Activated T-cell treated with anti-CD3 and anti-CD28 coated beads for 1 hour (primary cell): ENCODE results near the gene SAG.
A peak's percentile ranks its signal among the peaks of the same experiment; 100 is the strongest.

Experiments
- DNase-seq: peaks from one replicate; pipeline ENCODE4 v3.0.0-alpha.2; 2020; ENCODE audit warnings: low read depth

The SAG gene

DNA sequence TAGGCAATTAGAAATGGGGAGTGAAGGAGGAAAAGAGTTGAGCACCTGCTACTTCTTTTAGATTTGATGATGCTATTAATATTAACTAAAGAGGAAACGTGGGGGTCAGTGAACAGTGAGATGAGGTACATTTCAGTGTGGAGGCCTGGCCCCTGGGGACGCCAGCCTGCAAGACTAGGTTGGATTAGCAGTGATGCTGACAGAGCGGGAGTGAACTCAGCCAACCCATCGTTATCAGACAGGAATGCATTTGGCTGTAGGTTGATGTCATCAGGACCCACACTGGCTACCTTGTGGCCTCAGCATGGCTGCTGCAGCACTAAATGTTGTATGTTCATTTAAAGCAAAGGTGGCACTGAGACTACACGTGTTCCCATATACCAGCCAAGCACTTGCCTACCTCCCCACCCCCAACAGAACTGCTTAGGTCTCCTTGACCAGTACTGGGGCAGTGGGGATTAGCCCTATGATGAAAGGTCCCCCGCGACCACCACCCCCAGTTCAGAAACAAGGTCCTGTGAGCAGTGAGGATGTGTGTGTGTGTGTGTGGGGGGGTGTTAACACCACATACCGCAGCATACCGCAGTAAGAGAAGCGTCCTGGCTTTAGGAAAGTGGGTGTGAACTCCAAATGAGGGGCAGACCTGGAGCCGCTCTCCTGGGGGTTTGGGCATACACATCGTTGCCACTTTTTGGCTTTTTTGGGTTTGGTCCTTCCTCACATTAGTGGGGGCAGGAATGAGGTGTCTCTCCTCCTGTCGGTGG lies 72.7 kb downstream of the SAG start:
- DNase-seq: no peak

DNA sequence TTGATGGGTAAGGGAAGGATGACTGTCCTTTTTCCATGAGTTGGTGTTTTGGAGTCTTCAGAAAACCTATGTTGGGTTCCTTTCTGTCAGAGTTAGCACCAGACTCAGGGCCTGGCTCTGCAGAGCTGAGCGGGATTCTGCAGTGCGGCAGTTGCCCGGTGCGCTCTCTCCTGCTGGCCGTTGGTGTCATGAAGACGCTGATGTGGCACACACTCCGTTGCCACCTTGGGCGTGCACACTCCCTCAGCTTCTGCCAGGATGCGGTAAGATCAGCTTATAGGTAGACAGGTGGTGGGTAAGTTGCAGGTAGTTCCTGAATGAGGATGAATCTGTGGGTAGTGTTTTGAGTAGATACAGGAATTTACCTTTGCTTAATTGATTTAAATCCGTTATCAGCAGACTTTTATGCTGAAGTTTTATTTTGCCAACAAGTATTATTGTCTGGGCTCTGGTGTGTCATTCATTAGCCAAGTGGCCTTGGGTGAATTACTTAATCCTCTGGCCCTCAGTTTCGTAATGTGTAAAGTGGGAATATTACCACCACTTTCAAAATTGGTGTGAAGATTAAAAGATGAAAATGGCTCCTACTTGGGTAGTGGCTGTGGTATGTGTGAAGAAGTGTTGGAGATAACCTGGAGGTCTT lies 73.5 kb downstream of the SAG start:
- DNase-seq: no peak

- DNase-seq: no peak
Observed at GRCh38 chr2:233381638-233381995, 74.0 kb downstream of the SAG start.

DNA sequence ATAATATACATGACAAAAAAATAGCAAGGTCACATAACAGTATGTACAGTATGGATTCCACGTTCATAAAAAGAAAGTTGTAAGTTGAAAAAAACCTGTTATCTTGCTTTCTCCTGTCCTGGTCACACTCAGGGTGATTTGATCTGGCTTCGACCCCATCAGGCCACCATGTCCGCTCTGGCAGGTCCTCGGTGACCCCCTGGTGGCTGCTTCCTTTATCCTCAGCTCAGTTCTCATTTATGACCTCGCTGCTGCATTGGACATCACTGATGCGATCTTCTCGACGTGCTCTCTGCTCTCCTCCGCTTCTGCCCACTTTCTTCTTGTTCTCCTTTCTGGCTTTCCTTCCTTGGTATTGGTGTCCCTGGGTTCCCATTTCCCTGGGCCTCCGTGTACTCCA lies 76.4 kb downstream of the SAG start:
- no peak for DNase-seq

DNA sequence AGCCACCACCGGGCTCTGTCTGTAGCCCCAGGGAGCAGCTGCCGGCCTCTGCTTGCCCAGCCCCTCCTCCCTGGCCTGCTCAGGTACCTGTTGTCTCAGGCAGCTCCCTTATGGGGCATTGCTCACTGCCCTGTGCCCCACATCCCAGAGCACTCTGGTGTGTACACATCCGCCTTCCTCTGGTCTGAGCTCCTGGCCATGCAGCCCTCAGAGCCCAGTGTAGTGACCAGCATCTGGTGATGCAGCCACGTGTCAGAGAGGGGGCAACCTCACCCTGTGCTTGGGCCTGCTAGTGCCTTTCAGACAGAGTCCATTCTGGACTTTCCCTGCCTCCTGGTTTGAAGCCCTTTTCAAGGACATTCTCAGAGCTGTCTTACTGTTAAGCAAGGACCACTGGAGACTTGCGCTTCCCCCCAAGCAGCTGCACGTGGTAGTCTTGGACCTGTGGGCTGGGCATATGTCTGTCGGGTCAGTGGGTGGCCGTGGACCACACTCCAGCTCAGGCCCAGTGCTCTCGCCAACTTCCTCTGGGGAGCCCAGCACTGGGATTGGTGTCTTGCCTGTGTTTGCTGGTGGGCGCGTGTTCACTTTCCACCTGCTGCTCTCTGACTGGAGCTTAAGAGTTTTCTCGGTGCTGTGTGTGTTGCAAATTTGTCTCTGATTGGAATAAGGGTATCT lies 77.3 kb downstream of the SAG start:
- no peak for DNase-seq

DNA sequence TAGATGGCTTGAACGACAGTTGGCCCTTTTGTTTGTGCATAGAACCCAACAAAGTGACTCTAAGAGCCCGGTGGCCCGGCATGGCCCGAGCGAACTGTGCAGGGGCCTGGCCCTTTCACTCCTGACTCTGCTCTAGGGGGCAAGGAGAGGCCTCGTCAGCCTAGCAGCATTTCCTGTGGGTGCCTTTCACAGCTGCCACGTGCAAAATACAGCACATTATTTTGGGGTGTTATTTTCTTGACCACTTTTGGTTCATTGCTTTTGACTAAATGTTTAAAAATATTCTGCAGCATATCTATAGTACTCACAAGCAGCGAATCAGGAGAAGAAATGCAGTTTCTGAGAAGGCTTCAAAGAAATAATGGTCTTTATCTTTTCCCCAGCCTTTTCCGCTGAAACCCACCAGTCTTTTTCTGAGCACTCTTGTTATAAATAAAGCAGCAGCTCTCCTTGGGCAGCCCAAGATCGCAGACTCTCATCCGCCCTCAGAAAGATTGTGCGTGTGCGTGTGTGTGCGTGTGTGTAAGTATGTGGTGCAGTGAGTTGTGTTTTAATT lies 78.0 kb downstream of the SAG start:
- peak; percentile 19 for DNase-seq

GRCh38 chr2:233386382-233387041 lies 78.9 kb downstream of the SAG start:
- DNase-seq: no peak

DNA sequence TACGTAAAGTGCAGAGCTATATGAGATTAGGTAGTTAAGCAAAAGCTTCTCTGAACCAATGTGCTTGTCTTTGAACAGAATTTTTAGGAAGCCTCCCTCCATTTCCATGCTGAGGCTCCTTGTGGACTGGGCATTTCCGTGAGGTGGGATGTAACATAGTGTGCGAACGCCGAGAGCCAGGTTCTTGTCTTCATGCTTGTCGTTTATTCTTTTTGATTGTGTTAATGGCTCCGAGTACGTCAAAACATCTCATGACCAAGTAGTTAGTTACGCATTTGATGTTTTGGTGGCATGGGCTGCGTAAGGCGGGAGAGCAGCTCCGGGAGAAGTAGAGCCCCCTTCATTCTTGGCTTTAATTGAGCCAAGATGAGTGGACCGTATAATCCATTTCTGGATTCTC lies 79.6 kb downstream of the SAG start:
- DNase-seq: no peak

DNA sequence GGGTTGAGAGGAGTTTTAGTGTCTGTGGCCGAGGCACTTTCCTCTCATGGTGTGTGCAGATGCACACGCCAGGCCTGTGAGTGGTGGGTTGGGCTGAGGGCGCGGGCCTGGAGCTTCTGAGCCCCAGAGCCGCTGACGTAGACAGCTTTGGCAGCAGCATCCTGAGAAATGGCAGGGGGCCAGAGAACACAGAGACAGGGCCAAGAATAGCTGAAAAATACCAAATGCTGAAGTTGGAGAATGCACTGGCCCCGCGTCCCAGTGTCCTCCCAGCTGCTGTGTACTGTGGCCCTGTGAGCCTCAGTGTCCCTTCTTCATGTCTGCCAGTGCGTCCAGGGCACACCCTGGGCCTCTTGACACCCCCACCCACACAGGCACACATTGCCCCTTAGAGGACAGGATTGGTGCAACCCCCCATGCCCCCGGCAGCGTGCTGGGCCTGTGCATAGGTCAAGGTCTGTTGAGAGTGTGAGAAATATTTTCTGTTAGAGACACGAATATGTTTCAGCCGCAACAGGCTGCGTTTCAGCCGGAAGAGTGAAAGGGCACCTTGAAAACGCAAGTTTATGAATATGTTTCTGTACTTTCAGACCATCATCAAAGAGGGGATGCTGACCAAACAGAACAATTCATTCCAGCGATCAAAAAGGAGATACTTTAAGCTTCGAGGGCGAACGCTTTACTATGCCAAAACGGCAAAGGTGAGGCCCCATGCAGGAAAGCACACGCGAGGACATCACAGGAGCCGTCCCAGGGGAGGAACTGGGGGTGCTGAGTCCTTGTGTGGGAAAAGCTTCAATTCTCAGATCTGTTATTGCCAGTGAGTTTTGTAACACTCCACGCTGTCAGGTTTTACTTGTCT lies 80.3 kb downstream of the SAG start:
- no peak for DNase-seq

DNA sequence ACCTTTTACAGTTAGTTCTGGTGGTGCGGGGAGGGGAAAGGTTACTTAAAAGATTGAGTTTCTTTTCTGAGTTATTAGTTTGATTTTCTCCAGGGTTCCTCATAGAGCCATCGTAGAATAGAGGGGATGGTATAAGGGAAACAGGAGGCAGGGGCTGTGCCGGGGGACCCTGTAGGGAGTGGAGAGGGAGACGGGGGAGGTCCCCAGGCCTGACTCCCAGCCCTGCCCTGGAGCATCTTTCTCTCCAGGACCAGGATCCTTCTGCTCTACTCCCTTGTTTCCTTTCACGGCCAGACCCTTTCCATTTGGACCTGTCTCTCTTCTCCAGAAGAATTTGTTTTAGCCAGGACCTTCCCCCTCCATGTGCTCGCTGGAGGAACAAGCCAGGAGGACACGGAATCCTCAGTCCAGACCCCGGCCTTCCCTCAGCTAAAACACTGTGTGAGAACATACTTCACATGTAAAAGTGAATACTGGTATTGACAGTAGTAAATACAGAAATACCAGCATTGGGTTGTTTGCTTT lies 82.0 kb downstream of the SAG start:
- DNase-seq: no peak

GRCh38 chr2:233395687-233396086 lies 88.1 kb downstream of the SAG start:
- no peak for DNase-seq
